ENCODE data around the gene LPCAT1.

Gene LPCAT1

DNA sequence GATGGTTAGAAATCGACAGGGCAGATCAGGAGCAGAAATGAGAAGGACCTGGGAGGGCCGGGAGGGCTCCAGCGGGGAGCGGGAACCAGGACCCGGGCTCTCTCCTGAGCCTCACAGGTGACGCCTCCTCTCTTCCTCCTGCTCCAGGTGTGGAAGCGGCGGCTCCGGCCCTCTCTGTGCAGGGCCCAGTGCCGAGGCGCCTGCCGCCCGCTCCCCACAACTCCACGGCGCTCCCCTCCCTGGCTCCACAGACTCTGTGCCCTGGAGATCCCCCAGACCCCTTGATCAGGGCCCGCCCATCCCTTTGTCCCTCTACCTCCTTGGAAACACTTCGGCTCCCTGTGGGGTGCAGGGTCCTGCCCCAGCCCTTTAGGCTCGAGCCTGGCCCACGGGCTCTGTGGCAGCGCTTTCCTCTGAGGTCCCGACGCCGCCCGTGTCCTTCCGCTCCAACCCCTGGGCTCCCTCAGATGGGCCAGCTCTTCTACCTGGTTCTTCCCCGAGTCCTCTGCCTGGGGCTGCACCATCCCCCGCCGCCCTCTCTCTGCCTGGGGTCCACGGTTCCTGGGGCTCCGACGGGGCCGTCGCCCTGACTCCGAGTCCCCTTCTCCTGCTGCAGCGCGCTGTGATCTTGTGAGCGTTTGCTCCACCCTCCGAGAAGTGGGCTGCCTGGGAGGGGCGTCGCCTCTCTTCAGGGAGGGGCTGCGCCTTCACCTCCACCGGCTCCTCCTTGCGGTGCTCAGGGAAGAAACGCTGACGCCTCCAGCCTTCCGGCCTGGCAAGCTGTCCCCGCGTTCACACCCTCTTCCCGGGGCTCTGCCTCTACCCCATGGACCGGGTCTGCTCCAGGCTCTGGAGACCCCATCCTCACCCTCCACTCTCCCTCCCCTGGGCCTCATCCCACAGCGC, 56.2 kb downstream of the LPCAT1 start:
- DNase-seq = no peak
- POLR2A ChIA-PET = no interaction called here
- Histone ChIP-seq H3K4me3 (ENCODE audit: control insufficient read depth in 1 of 7, extremely low read depth in 1 of 7, insufficient read depth in 4 of 7, low read depth in 2 of 7, low read length in 6 of 7) (no peak overlapping the region), H3K36me3 (ENCODE audit: control insufficient read depth in 4 of 4, insufficient read depth in 4 of 4, low read length in 3 of 4) (peaks cover 7 to 54% (median 30%) of the 10 kb centered on the region in 4 experiments), H3K27me3 (replicated peaks in 2 of 5; ENCODE audit: control insufficient read depth in 4 of 5, insufficient read depth in 5 of 5, low read length in 4 of 5) (no peaks in the 10 kb centered on the region), H3K4me1 (ENCODE audit: control extremely low read depth in 1 of 4, control insufficient read depth in 4 of 4, insufficient read depth in 4 of 4, low read length in 3 of 4) (no peaks in the 10 kb centered on the region), H3K9me3 (ENCODE audit: control extremely low read depth in 1 of 5, control insufficient read depth in 4 of 5, insufficient read depth in 2 of 5, low read depth in 1 of 5, low read length in 4 of 5) (no peaks in the 10 kb centered on the region), H3K27ac (ENCODE audit: insufficient read depth in 1 of 2, low read depth in 1 of 2, low read length in 2 of 2, poor library complexity in 1 of 2, severe bottlenecking in 2 of 2) (no peak overlapping the region)
- 96% methylated on average over 51 of the region's 51 CpGs for WGBS (ENCODE audit: insufficient coverage)
- CTCF ChIA-PET = interaction anchor here (1.8 kb wide), 1 partner anchor 13 kb away, joined by 4 read pairs; no protein-coding TSS in a partner anchor

DNA sequence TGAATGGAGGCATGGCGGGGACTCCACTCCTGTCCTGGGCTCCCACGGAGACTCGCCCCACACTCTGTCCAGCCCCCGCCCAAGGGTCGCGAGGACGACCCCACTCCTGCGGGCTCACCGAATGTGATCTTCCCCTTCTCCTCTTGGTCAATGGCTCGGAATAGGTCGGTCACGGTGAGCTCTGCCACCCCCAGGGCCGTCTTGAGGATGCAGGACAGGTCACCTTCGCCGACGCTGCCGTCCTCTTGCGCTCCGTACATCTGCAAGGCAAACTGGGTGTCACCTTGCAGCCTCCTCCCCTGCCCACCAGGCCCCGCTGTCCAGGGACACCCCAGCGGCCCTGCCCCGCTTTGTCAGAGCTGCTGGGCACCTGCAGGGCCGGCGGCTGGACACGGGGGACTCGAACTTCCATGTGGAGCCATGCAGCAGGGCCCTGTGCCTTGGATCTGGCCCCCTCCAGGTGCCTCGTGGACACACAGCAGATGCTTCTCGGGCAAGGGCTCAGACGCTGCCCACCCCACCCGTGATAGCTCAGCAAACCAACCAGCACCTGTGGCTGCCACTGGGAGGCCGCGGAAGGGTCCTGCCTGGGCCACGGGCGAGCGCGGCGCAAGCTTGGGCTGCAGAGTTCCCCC, 57.0 kb downstream of the LPCAT1 start:
- 97% methylated on average over 37 of the region's 37 CpGs for whole genome bisulfite sequencing (ENCODE audit: insufficient coverage)
- DNase-seq = no peak
- H3K4me3 ChIP-seq (ENCODE audit: control insufficient read depth in 1 of 7, extremely low read depth in 1 of 7, insufficient read depth in 4 of 7, low read depth in 2 of 7, low read length in 6 of 7) = no peak overlapping the region
- ChIA-PET CTCF (interaction anchor here (1.0 to 1.8 kb wide), 2 partner anchors 12 to 13 kb away, joined by 4 read pairs; no protein-coding TSS in a partner anchor), POLR2A (no interaction called here)
- H3K27ac ChIP-seq (ENCODE audit: insufficient read depth in 1 of 2, low read depth in 1 of 2, low read length in 2 of 2, poor library complexity in 1 of 2, severe bottlenecking in 2 of 2) = no peak overlapping the region
- peaks cover 5 to 55% (median 33%) of the 10 kb centered on the region in 4 experiments for H3K36me3 ChIP-seq (ENCODE audit: control insufficient read depth in 4 of 4, insufficient read depth in 4 of 4, low read length in 3 of 4)
- no peaks in the 10 kb centered on the region for H3K4me1 ChIP-seq (ENCODE audit: control extremely low read depth in 1 of 4, control insufficient read depth in 4 of 4, insufficient read depth in 4 of 4, low read length in 3 of 4)
- H3K9me3 ChIP-seq (ENCODE audit: control extremely low read depth in 1 of 5, control insufficient read depth in 4 of 5, insufficient read depth in 2 of 5, low read depth in 1 of 5, low read length in 4 of 5) = no peaks in the 10 kb centered on the region
- no peaks in the 10 kb centered on the region for H3K27me3 ChIP-seq (replicated peaks in 2 of 5; ENCODE audit: control insufficient read depth in 4 of 5, insufficient read depth in 5 of 5, low read length in 4 of 5)

DNA sequence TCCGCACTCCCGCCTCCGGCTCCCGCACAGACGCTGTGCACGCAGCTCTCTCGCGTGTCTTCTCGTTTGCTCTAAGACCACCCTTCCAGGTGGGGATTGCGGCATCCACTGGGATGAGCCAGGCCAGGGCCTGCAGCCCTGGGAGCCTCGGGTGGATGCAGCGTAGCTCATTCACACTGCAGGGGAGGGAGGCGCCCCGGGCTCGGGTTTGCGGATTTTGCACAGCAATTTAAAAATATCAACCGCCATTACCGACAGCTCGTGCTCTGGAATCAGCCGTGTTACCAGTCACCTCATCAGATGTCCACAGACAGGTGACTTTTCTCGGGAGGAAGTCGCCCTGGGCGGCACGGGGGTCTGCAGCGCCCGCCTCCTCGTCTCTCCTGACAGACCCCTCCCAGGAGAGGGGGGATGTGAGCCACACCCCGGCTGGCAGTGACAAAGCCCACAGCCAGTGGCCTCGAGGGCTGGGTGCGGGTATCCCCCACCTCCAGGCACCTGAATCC, 57.7 kb downstream of the LPCAT1 start:
- WGBS (ENCODE audit: insufficient coverage) = 98% methylated on average over 30 of the region's 30 CpGs
- Histone ChIP-seq H3K4me3 (ENCODE audit: control insufficient read depth in 1 of 7, extremely low read depth in 1 of 7, insufficient read depth in 4 of 7, low read depth in 2 of 7, low read length in 6 of 7) (no peak overlapping the region), H3K27ac (ENCODE audit: insufficient read depth in 1 of 2, low read depth in 1 of 2, low read length in 2 of 2, poor library complexity in 1 of 2, severe bottlenecking in 2 of 2) (no peak overlapping the region), H3K9me3 (ENCODE audit: control extremely low read depth in 1 of 5, control insufficient read depth in 4 of 5, insufficient read depth in 2 of 5, low read depth in 1 of 5, low read length in 4 of 5) (no peaks in the 10 kb centered on the region), H3K27me3 (replicated peaks in 2 of 5; ENCODE audit: control insufficient read depth in 4 of 5, insufficient read depth in 5 of 5, low read length in 4 of 5) (no peaks in the 10 kb centered on the region), H3K36me3 (ENCODE audit: control insufficient read depth in 4 of 4, insufficient read depth in 4 of 4, low read length in 3 of 4) (peaks cover 5 to 59% (median 37%) of the 10 kb centered on the region in 4 experiments), H3K4me1 (ENCODE audit: control extremely low read depth in 1 of 4, control insufficient read depth in 4 of 4, insufficient read depth in 4 of 4, low read length in 3 of 4) (no peaks in the 10 kb centered on the region)
- DNase-seq = no peak
- ChIA-PET POLR2A (no interaction called here), CTCF (interaction anchor here (1.0 kb wide), 1 partner anchor 14 kb away, joined by 4 read pairs; no protein-coding TSS in a partner anchor)

DNA sequence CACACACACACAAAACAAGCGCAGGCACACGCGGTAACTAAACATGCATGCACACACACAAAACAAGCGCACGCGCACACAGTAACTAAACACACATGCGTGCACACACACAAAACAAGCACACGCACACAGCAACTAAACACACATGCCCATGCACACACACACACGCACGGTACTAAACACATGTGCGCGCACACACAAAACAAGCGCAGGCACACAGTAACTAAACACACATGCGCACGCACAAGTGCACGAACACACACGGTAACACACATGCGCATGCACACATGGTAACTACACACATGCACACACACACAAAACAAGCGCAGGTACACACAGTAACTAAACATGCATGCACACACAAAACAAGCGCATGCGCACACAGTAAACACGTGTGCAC, 58.6 kb downstream of the LPCAT1 start:
- ChIA-PET POLR2A (no interaction called here), CTCF (no interaction called here)
- H3K27me3 ChIP-seq (replicated peaks in 2 of 5; ENCODE audit: control insufficient read depth in 4 of 5, insufficient read depth in 5 of 5, low read length in 4 of 5) = no peaks in the 10 kb centered on the region
- no peak overlapping the region for H3K4me3 ChIP-seq (ENCODE audit: control insufficient read depth in 1 of 7, extremely low read depth in 1 of 7, insufficient read depth in 4 of 7, low read depth in 2 of 7, low read length in 6 of 7)
- H3K4me1 ChIP-seq (ENCODE audit: control extremely low read depth in 1 of 4, control insufficient read depth in 4 of 4, insufficient read depth in 4 of 4, low read length in 3 of 4) = no peaks in the 10 kb centered on the region
- no peak overlapping the region for H3K27ac ChIP-seq (ENCODE audit: insufficient read depth in 1 of 2, low read depth in 1 of 2, low read length in 2 of 2, poor library complexity in 1 of 2, severe bottlenecking in 2 of 2)
- 96% methylated on average over 19 of the region's 22 CpGs for WGBS (ENCODE audit: insufficient coverage)
- no peak for DNase-seq
- H3K9me3 ChIP-seq (ENCODE audit: control extremely low read depth in 1 of 5, control insufficient read depth in 4 of 5, insufficient read depth in 2 of 5, low read depth in 1 of 5, low read length in 4 of 5) = no peaks in the 10 kb centered on the region
- H3K36me3 ChIP-seq (ENCODE audit: control insufficient read depth in 4 of 4, insufficient read depth in 4 of 4, low read length in 3 of 4) = peaks cover 5 to 61% (median 34%) of the 10 kb centered on the region in 4 experiments

DNA sequence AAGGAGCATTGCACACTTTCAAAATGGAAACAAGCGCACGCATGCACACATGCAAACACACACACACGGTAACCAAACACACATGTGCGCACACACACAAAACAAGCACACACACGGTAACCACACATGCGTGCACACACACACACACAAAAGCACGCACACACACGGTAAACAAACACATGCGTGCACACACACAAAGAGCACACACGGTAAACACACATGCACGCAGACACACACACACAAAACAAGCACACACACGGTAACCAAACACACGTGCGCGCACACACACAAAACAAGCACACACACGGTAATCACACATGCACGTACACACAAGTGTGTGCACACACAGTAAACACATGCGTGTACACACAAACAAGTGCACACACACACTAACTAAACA, 59.2 kb downstream of the LPCAT1 start:
- H3K4me1 ChIP-seq (ENCODE audit: control extremely low read depth in 1 of 4, control insufficient read depth in 4 of 4, insufficient read depth in 4 of 4, low read length in 3 of 4) = no peaks in the 10 kb centered on the region
- ChIA-PET POLR2A (no interaction called here), CTCF (no interaction called here)
- DNase-seq = no peak
- H3K36me3 ChIP-seq (ENCODE audit: control insufficient read depth in 4 of 4, insufficient read depth in 4 of 4, low read length in 3 of 4) = peaks cover 9 to 65% (median 34%) of the 10 kb centered on the region in 4 experiments
- no peaks in the 10 kb centered on the region for H3K27me3 ChIP-seq (replicated peaks in 2 of 5; ENCODE audit: control insufficient read depth in 4 of 5, insufficient read depth in 5 of 5, low read length in 4 of 5)
- H3K27ac ChIP-seq (ENCODE audit: insufficient read depth in 1 of 2, low read depth in 1 of 2, low read length in 2 of 2, poor library complexity in 1 of 2, severe bottlenecking in 2 of 2) = no peak overlapping the region
- no peak overlapping the region for H3K4me3 ChIP-seq (ENCODE audit: control insufficient read depth in 1 of 7, extremely low read depth in 1 of 7, insufficient read depth in 4 of 7, low read depth in 2 of 7, low read length in 6 of 7)
- 84% methylated on average over 9 of the region's 18 CpGs for whole genome bisulfite sequencing (ENCODE audit: insufficient coverage)
- H3K9me3 ChIP-seq (ENCODE audit: control extremely low read depth in 1 of 5, control insufficient read depth in 4 of 5, insufficient read depth in 2 of 5, low read depth in 1 of 5, low read length in 4 of 5) = no peaks in the 10 kb centered on the region

DNA sequence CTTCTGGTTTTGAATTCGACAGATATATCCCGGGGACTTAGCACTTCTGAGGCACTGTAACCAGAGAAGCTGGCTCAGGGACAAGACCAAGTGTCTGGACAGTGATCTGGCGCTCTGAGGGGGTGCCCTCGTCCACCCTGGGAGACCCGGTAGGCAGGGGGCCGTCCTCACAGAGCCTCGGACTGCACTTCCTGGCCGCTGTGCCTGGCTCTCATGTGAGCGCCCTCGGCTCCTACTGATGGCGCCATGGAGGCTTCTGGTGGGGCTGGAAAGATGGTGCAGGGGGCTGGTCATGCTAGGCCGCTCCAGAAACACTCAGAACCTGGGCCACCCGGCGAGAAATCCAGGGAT, 59.7 kb downstream of the LPCAT1 start:
- no peaks in the 10 kb centered on the region for H3K4me1 ChIP-seq (ENCODE audit: control extremely low read depth in 1 of 4, control insufficient read depth in 4 of 4, insufficient read depth in 4 of 4, low read length in 3 of 4)
- H3K9me3 ChIP-seq (ENCODE audit: control extremely low read depth in 1 of 5, control insufficient read depth in 4 of 5, insufficient read depth in 2 of 5, low read depth in 1 of 5, low read length in 4 of 5) = no peaks in the 10 kb centered on the region
- no peak overlapping the region for H3K27ac ChIP-seq (ENCODE audit: insufficient read depth in 1 of 2, low read depth in 1 of 2, low read length in 2 of 2, poor library complexity in 1 of 2, severe bottlenecking in 2 of 2)
- CTCF ChIA-PET = interaction anchor here (0.5 kb wide), 1 partner anchor 179 kb away, joined by 3 read pairs; no protein-coding TSS in a partner anchor
- POLR2A ChIA-PET = no interaction called here
- no peak for DNase-seq
- WGBS (ENCODE audit: insufficient coverage) = 97% methylated on average over 14 of the region's 14 CpGs
- H3K27me3 ChIP-seq (replicated peaks in 2 of 5; ENCODE audit: control insufficient read depth in 4 of 5, insufficient read depth in 5 of 5, low read length in 4 of 5) = no peaks in the 10 kb centered on the region
- H3K36me3 ChIP-seq (ENCODE audit: control insufficient read depth in 4 of 4, insufficient read depth in 4 of 4, low read length in 3 of 4) = peaks cover 9 to 66% (median 33%) of the 10 kb centered on the region in 4 experiments
- H3K4me3 ChIP-seq (ENCODE audit: control insufficient read depth in 1 of 7, extremely low read depth in 1 of 7, insufficient read depth in 4 of 7, low read depth in 2 of 7, low read length in 6 of 7) = no peak overlapping the region

Measured in common myeloid progenitor, CD34-positive (primary cell).